ENCODE data around the gene ELF1.

ELF1 gene

DNA sequence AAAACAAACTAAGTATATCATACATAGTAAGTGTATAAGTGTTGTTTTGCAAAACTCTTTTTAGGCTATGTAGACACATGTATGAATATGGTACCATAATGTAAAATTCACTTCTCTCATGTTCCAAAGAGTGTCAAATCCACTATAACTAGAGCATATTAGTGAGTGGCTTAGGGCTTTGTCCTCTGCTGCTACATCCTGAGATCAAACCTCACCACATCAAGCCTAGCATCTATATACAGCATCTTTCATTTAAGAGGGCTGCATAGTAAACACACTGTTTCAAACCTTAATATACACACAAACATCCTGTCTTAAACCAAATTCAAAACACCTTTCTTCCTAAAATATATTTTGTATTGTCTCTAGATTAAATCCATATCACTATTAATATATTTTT lies 38.7 kb downstream of the ELF1 start:
- no peak for DNase-seq

GRCh38 chr13:40979232-40979631 lies 39.9 kb downstream of the ELF1 start:
- DNase-seq = no peak

GRCh38 chr13:40978109-40978508 lies 41.0 kb downstream of the ELF1 start:
- peak; percentile 69 for DNase-seq

GRCh38 chr13:40975441-40975840 lies 43.7 kb downstream of the ELF1 start:
- no peak for DNase-seq

DNA sequence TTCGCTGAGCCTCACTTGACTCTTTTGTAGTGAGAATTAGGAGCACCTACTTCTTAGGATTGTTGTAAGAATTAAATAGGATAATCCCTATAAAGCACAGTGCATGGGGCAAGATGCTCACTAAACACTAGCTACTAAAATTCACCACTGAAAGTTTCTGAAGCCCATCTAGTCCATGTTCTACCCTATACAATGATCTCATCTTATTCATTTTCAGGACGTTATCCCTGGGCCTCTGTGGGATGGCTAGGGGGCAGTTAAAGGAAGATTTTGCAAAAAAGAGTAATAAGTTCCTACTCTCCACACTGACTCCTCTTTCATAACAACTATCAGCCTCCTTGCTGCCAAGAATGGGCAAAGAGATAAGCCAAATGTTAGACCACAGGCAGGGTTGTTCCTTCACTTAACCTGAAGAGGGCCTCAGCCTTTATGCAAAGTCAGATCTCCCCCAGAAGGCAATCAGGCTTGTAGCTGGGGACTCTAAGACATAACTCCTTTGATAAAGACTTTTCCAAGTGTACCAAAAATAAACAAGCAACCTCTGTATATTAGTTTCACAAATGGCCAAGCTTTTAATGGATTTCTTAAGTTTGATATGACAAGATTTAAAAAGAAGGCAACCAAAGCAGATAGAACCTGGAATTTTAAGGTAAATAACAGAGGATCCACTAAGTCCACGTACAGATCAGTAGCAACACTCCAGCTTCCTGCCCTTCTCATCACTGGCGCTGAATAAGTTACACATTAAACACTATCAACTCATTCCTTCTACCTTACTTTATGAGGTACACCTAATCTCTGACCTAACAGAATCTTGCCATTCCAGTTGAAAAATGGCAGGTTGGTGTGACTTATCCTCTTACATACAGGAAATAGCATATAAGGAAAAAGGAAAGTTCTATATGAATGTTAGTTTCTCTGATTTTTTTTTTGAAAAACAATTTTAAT lies 44.4 kb downstream of the ELF1 start:
- DNase-seq = no peak

GRCh38 chr13:40973409-40973808 lies 45.7 kb downstream of the ELF1 start:
- no peak for DNase-seq

- DNase-seq = no peak
Observed at GRCh38 chr13:40971321-40971720, 47.8 kb downstream of the ELF1 start.

DNA sequence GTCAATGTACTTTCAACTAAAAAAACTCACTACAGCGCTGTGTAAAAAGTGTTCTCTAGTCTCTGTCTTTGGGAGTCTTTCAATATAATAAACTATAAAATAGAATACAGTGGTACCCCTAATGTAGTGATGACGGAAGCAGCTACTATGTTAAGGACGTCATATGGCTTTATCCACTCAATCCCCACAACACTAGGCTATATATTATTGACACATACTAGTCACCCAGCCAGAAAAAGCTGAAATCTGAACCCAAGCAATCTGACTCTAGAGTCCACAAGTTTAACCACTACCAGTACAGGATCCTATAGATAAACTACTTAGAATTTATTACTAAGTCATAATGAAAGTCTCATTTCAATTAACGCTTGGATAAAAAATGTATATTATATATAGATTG lies 48.3 kb downstream of the ELF1 start:
- no peak for DNase-seq

- DNase-seq = peak; percentile 70
Observed at GRCh38 chr13:40969169-40969901, 49.8 kb downstream of the ELF1 start.

DNA sequence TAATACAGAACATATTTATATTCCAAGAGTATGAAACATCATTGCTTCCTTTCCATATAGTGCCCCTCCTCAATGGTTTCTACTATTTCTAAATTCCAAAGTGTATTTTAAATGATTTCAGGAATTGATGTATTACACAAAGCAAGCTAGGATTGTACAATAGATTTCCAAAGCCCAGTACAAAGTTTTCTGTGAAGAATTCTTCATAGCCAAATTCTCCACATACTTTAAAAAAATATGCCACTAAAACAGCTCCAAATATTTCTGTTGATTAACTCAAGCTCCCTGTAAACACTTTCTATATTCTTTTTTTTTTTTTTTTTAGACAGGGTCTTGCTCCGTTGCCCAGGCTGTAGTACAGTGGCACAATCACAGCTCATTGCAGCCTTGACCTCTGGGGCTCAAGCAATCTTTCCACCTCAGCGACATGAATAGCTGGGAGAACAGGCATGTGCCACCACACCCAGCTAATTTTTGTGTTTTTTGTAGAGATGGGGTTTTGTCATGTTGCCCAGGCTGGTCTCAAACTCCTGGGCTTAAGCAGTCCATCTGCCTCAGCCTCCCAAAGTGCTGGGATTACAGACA lies 50.6 kb downstream of the ELF1 start:
- no peak for DNase-seq

DNA sequence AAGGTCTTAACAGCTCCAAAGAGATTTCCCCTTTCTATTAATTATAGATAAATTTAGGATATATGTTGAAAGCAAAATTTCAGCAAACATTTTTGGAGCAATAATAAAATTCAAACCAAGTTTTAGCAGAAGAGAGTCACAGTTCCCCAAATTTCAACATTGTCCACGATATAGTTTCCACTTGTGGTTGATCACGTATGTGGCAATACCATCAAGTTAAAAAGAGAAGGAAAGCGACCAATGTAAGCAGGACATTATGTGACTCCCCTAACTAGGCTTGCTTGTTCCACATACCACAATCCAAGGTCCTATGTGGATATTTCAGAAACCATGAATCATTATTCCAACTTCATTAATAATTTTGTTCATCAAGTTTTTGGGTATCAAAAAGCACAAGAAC lies 52.8 kb downstream of the ELF1 start:
- DNase-seq = no peak

- no peak for DNase-seq
Observed at GRCh38 chr13:40963927-40964326, 55.2 kb downstream of the ELF1 start.

- no peak for DNase-seq
Observed at GRCh38 chr13:40961826-40962225, 57.3 kb downstream of the ELF1 start.

DNA sequence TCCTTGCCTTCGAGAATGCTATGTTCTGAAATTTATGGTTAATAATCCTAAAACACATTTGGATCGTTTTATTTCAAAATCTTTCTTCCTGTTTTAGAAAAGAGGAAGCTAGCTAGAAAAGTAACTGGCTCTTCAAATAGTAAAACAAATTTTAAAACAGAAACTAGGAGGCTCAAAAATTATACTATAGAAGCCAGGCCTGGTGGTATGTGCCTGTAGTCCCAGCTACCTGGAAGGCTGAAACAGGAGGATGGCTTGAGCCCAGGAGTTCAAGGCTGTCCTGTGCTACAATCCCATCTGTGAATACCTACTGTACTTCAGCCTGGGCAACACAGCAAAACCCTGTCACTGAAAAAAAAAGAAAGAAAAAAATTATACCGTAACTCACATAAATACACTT lies 57.9 kb downstream of the ELF1 start:
- DNase-seq = no peak

DNA sequence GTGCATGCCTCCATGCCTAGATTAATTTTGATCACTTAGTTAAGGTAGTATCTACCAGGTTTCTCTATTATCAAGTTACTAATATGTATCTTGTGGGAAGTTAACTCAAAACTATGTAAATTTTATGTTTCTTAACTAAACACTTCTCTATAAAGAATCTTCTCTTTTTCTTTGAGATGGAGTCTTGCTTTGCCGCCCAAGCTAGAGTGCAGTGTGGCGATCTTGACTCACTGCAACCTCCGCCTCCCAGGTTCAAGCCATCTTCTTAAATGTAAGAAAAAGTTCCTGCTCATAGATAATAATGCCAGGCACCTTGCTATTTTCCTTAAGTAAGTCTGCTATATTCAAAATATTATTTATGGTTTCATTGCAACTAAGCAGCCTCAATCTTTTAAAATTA lies 58.4 kb downstream of the ELF1 start:
- no peak for DNase-seq

- DNase-seq = no peak
Observed at GRCh38 chr13:40958655-40959054, 60.5 kb downstream of the ELF1 start.

GRCh38 chr13:40946485-40946884 lies 72.6 kb downstream of the ELF1 start:
- no peak for DNase-seq

DNA sequence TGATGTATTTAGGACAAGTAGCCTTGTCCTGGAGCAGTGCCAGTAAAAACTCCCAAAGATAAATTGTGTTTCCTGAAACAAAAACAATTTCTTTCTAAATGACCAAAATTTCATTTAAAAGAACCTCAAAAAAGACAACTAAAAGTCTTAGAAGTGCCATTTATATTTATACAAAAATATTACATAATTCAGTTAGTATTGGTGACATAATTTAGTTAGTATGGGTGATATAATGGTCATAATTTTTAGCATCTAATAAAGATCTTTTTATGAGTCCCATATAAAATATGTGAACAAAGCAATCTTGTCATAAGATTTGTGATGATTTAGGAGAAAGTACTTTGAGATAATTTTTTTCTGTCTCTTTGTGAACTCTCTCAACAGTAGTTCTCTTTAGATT lies 76.0 kb downstream of the ELF1 start:
- DNase-seq = no peak

DNA sequence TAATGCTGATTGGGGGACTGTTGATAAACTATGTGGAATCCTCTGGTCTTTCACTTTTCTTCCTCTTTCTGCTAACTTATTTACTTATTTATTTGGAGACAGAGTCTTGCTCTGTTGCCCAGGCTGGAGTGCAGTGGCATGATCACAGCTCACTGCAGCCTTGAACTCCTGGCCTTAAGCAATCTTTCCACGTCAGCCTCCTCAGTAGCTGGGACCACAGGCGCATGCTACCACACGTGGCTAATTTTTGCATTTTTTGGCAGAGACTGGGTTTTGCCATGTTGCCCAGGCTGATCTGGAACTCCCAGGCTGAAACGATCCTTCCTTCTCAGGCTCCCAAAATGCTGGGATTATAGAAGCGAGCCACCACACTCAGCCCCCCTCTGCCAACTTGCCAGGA lies 77.5 kb downstream of the ELF1 start:
- DNase-seq = no peak

DNA sequence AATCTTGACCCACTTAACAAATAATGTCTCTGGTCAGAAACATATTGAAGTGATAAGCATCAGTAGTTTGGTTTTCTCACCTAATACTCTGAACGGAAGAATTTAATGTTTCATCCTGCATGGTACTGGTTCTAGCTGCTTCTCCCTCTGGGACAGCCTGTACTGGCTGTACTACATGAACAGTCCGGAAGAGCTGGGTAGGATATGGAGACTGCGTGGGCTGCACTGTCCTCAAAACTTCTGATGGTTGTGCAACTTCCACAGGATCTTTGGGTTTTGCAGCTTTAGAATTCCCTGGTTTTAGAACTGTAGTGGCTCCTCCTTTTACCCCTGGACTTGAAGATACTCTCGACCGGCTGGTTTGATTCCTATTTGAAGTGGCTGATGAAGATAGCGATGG lies 78.3 kb downstream of the ELF1 start:
- DNase-seq = no peak

- no peak for DNase-seq
Observed at GRCh38 chr13:40933508-40934204, 85.5 kb downstream of the ELF1 start.

- DNase-seq = no peak
Observed at GRCh38 chr13:40932252-40932651, 86.9 kb downstream of the ELF1 start.

DNA sequence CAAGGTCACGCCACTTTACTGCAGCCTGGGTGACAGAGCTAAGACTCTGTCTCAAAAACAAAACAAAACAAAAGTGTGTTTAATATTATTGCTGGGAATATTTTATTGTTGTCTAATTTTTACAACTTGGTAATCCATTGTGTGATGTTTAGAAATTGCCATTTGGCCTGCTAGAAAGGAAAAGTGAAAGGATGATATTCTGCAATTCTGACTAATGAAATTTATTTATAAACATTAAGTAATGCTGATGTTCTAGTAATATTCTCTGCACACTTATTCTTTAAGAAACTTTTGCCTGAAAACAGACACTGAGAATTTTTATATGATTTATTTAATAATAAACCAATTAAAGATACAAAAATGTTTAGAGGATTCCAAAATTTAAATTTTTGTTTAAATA lies 87.4 kb downstream of the ELF1 start:
- no peak for DNase-seq
